Loucy (cell line): ENCODE results near the gene ADCY5.

Experiments used
- CTCF ChIP-seq: fragments of 200-600 bp; sonication (generic); conservative IDR thresholded peaks from 2 replicates; pipeline ENCODE4 v1.5.1; 2014; ENCODE audit warnings: mild to moderate bottlenecking, antibody characterized with exemption, low read length
- EZH2phosphoT487 ChIP-seq: fragments of 200-600 bp; IDR thresholded peaks from 2 replicates; pipeline ENCODE4 v1.6.1; 2018; ENCODE audit warnings: antibody characterized with exemption, mild to moderate bottlenecking, moderate library complexity, borderline replicate concordance

- TF ChIP-seq CTCF (no peak), EZH2phosphoT487 (no peak)
Measured at GRCh38 chr3:123481722-123482457, 33.0 kb upstream of the ADCY5 start.
